ENCODE measurements around the gene ANKRD33B. TPM values are rescaled to one million over a fixed set of nuclear protein-coding genes. Genes with fewer than 3 reads are reported as not detected.

The ANKRD33B gene
- total and polyA plus RNA-seq, 11 donors = 0.98 to 33.8 (median 4.9) TPM

- no peaks in the 10 kb centered on the region for H3K36me3 ChIP-seq
- WGBS, 4 donors = 87 to 91% (median 90%) methylated on average over 14 of the region's 14 CpGs
- TF ChIP-seq POLR2A (IDR thresholded peaks at IDR 0.05) = no peak
- TF ChIP-seq CTCF (IDR thresholded peaks at IDR 0.05) = no peak
- peaks cover 0 to 33% (median 13%) of the 10 kb centered on the region in 12 donors for H3K4me1 ChIP-seq
- no peak overlapping the region for H3K4me3 ChIP-seq
- ATAC-seq = no peak
- H3K27ac ChIP-seq = no peak overlapping the region
- peaks cover 0 to 5% (median 0%) of the 10 kb centered on the region in 9 donors for H3K27me3 ChIP-seq
- intact Hi-C loops (cut with DNase I) = no loop called here
- DNase-seq = no peak
- no peaks in the 10 kb centered on the region for H3K9me3 ChIP-seq
Observed at GRCh38 chr5:10538103-10538788, 25.6 kb upstream of the ANKRD33B start.

DNA sequence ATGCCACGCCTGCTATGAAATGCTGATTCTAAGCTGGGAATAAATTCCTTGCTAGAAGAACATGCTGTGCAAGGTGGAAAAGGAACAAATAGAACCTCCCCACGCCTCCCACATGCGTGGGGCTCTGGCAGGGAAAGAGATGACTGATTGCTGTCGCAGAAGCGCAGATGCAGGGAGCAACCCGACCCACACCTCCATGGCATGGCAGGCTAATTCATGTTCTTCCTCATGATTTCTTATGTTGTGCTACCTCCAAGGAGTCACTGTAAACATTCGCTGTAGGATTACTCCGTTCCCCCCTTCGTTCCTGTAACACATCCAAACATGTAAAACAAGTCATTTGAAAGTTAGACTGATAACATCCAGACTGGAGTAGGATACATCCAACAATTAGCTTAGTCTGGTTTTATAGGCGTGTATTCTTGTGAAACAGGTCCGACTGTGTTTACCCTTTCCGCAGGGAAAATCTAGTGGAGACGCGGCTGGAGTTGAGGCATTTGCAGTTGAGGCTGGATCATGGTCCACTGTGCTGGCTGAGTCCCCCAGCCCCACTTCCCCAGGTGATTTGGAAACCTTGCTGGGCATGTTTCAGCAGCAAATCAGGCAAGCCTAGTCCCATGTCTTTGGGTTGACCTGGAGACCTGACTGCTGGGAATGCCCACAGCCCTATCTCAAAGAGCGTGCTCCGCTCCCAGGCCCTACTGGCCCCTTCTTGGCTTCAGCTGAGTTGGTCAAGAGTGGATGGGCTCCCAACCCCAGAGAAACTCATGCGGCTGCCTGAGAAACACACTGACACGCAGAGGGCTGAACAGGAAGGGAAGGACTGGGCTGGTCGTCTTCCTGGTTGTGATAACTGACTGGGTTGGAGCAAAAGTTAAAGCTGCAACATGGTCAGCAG is 24.8 kb upstream of the ANKRD33B start:
- intact Hi-C loops (cut with DNase I) = no loop called here
- Histone ChIP-seq H3K4me1 (peaks cover 0 to 33% (median 11%) of the 10 kb centered on the region in 12 donors), H3K27me3 (peaks cover 0 to 4% (median 0%) of the 10 kb centered on the region in 9 donors), H3K27ac (no peak overlapping the region), H3K4me3 (no peak overlapping the region), H3K9me3 (no peaks in the 10 kb centered on the region), H3K36me3 (no peaks in the 10 kb centered on the region)
- no peak for TF ChIP-seq CTCF (IDR thresholded peaks at IDR 0.05)
- ATAC-seq = peak in 1 of 4 donors; percentile 38
- DNase-seq = no peak
- WGBS, 4 donors = 84 to 91% (median 88%) methylated on average over 17 to 19 of the region's 19 CpGs

DNA sequence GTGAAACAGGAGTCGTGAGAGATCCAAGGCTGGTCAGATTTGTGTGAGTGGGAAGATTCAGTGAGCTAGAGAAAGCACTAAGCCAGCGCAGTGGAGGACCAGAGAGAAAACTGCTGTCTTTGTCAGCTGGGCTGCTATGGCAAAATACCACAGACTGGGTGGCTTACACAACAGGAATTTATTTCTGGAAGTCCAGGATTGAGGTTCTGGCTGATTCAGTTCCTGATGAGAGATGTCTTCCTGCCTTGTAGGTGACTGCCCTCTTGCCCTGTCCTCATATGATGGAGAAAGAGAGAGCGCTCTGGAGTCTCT is 24.2 kb upstream of the ANKRD33B start:
- ATAC-seq = peak in 1 of 4 donors; percentile 14
- Histone ChIP-seq H3K4me3 (no peak overlapping the region), H3K27ac (no peak overlapping the region), H3K36me3 (no peaks in the 10 kb centered on the region), H3K9me3 (no peaks in the 10 kb centered on the region), H3K4me1 (peaks cover 0 to 33% (median 11%) of the 10 kb centered on the region in 12 donors), H3K27me3 (peaks cover 0 to 4% (median 0%) of the 10 kb centered on the region in 9 donors)
- WGBS, 4 donors = 74 to 88% (median 86%) methylated on average over 3 of the region's 3 CpGs
- TF ChIP-seq CTCF (IDR thresholded peaks at IDR 0.05) (no peak), POLR2A (IDR thresholded peaks at IDR 0.05) (no peak)
- intact Hi-C loops (cut with DNase I) = no loop called here
- DNase-seq = no peak

DNA sequence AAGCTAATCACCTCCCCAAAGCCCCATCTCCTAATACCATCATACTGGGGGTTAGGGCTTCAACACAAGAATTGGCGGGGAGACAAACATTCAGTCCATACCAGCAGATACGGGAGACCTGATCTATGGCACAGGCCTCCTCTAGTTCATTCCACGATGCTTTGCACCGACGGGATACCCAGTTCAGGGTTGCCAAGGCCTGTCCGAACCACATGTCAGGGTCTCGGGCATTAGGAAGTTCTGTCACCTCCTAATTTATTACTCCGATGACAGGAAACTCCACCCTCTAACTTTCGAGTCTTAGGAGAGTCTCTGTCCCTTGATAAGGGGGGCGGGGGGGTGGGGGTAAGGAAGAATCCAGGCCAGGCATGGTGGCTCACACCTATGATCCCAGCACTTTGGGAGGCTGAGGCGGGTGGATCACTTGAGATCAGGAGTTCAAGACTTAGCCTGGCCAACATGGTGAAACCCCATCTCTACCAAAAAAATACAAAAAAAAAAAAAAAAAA is 23.8 kb upstream of the ANKRD33B start:
- H3K9me3 ChIP-seq = no peaks in the 10 kb centered on the region
- DNase-seq (no peak), ATAC-seq (no peak)
- TF ChIP-seq POLR2A (IDR thresholded peaks at IDR 0.05) = no peak
- TF ChIP-seq CTCF (IDR thresholded peaks at IDR 0.05) = no peak
- no peak overlapping the region for H3K4me3 ChIP-seq
- H3K4me1 ChIP-seq = peaks cover 0 to 33% (median 11%) of the 10 kb centered on the region in 12 donors
- peaks cover 0 to 4% (median 0%) of the 10 kb centered on the region in 9 donors for H3K27me3 ChIP-seq
- intact Hi-C loops (cut with DNase I) = no loop called here
- 81 to 86% (median 83%) methylated on average over 4 to 11 of the region's 11 CpGs for WGBS, 4 donors
- H3K36me3 ChIP-seq = no peaks in the 10 kb centered on the region
- H3K27ac ChIP-seq = no peak overlapping the region

All from heart left ventricle (tissue), 16 donors.